ENCODE measurements around the gene SLC46A2.

SLC46A2 gene

GRCh38 chr9:112900901-112901300 is 10.2 kb upstream of the SLC46A2 start:
- DNase-seq (ENCODE audit: extremely low spot score): no peak
- CTCF ChIA-PET: no interaction called here
- TF ChIP-seq TARDBP (IDR thresholded peaks at IDR 0.05): no peak
- no peak for TF ChIP-seq BHLHE40 (IDR thresholded peaks at IDR 0.05; ENCODE audit: borderline replicate concordance)
- no peak for TF ChIP-seq NFRKB (IDR thresholded peaks at IDR 0.05)
- no peak for TF ChIP-seq FOXK2 (IDR thresholded peaks at IDR 0.05)
- POLR2A ChIA-PET: no interaction called here

DNA sequence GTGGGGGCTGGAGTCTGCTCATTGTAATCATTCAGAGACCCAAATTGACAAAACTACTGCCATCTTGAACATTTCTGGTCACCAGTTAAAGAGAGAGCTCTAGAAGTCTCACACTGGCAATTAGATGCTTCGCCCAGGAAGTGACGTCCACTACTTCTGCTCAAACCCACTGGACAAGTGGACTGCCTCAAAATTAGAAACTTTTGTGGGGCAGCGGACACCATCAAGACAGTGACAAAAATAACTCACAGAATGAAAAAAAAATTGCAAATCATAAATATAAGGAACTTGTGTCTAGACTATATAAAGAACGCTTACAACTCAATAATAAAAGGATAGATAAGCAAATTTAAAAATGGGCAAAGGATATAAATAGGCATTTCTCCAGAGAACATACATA is 9.8 kb upstream of the SLC46A2 start:
- CTCF ChIA-PET: no interaction called here

GRCh38 chr9:112898872-112899311 is 8.2 kb upstream of the SLC46A2 start:
- DNase-seq (ENCODE audit: extremely low spot score): no peak
- POLR2A ChIA-PET: no interaction called here
- TF ChIP-seq FOXM1 (IDR thresholded peaks at IDR 0.05; ENCODE audit: borderline replicate concordance) (no peak), L3MBTL2 (conservative IDR thresholded peaks at IDR 0.05) (no peak)
- CTCF ChIA-PET: no interaction called here

More for the DNA sequence above, 9.8 kb upstream of the SLC46A2 start:
- DNase-seq (ENCODE audit: extremely low spot score): no peak
- TF ChIP-seq PKNOX1 (IDR thresholded peaks at IDR 0.05): no peak
- no peak for TF ChIP-seq L3MBTL2 (conservative IDR thresholded peaks at IDR 0.05)
- no peak for TF ChIP-seq LEF1 (IDR thresholded peaks at IDR 0.05; ENCODE audit: borderline replicate concordance)
- TF ChIP-seq NFRKB (IDR thresholded peaks at IDR 0.05): no peak
- POLR2A ChIA-PET: no interaction called here

DNA sequence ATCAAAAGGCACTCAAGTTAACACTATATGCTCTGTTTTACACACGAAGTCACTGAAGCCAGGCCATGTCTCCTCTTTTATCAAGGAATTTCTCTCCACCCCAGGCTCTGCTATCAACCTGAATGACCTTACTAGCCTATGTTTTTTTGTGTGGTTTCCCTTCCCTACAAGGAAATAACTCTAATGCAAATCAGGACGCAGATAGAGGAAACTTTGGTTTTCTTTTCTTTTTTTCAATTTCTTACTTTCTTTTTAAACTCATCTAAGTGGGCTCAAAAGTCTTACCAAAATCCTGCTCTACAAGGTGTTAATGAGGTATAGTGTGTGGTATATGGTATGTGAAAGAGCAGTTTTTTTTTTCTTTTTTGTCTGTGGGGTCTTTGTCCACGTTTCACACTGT is 5.5 kb upstream of the SLC46A2 start:
- no peak for DNase-seq (ENCODE audit: extremely low spot score)
- no peak for TF ChIP-seq LEF1 (IDR thresholded peaks at IDR 0.05; ENCODE audit: borderline replicate concordance)
- TF ChIP-seq L3MBTL2 (conservative IDR thresholded peaks at IDR 0.05): no peak
- no peak for TF ChIP-seq CTBP1 (IDR thresholded peaks at IDR 0.05; ENCODE audit: borderline replicate concordance)
- no peak for TF ChIP-seq SUZ12 (IDR thresholded peaks at IDR 0.05)
- TF ChIP-seq ELF4 (IDR thresholded peaks at IDR 0.05): no peak
- TF ChIP-seq HDGF (IDR thresholded peaks at IDR 0.05; ENCODE audit: borderline replicate concordance): no peak
- no peak for TF ChIP-seq SP1 (IDR thresholded peaks at IDR 0.05)
- CTCF ChIA-PET: no interaction called here
- POLR2A ChIA-PET: no interaction called here

- DNase-seq (ENCODE audit: extremely low spot score): no peak
- CTCF ChIA-PET: no interaction called here
- POLR2A ChIA-PET: no interaction called here
- TF ChIP-seq FOXK2 (IDR thresholded peaks at IDR 0.05) (no peak), ZNF384 (IDR thresholded peaks at IDR 0.05) (no peak), ARNT (IDR thresholded peaks at IDR 0.05) (no peak), LEF1 (IDR thresholded peaks at IDR 0.05; ENCODE audit: borderline replicate concordance) (no peak), TARDBP (IDR thresholded peaks at IDR 0.05) (no peak), BHLHE40 (IDR thresholded peaks at IDR 0.05; ENCODE audit: borderline replicate concordance) (no peak), SUZ12 (IDR thresholded peaks at IDR 0.05) (no peak), ELF4 (IDR thresholded peaks at IDR 0.05) (no peak), PKNOX1 (IDR thresholded peaks at IDR 0.05) (no peak), CTBP1 (IDR thresholded peaks at IDR 0.05; ENCODE audit: borderline replicate concordance) (no peak), SP1 (IDR thresholded peaks at IDR 0.05) (no peak), L3MBTL2 (conservative IDR thresholded peaks at IDR 0.05) (no peak), HDGF (IDR thresholded peaks at IDR 0.05; ENCODE audit: borderline replicate concordance) (no peak), FOXA1 (IDR thresholded peaks at IDR 0.05) (no peak), FOXM1 (IDR thresholded peaks at IDR 0.05; ENCODE audit: borderline replicate concordance) (no peak), NFRKB (IDR thresholded peaks at IDR 0.05) (no peak)
Observed at GRCh38 chr9:112894699-112895098, 4.0 kb upstream of the SLC46A2 start.

- TF ChIP-seq BHLHE40 (IDR thresholded peaks at IDR 0.05; ENCODE audit: borderline replicate concordance) (no peak), FOXK2 (IDR thresholded peaks at IDR 0.05) (no peak), HDGF (IDR thresholded peaks at IDR 0.05; ENCODE audit: borderline replicate concordance) (no peak), PKNOX1 (IDR thresholded peaks at IDR 0.05) (no peak), L3MBTL2 (conservative IDR thresholded peaks at IDR 0.05) (no peak), SUZ12 (IDR thresholded peaks at IDR 0.05) (no peak), SP1 (IDR thresholded peaks at IDR 0.05) (no peak), FOXM1 (IDR thresholded peaks at IDR 0.05; ENCODE audit: borderline replicate concordance) (no peak), NFRKB (IDR thresholded peaks at IDR 0.05) (no peak), CTBP1 (IDR thresholded peaks at IDR 0.05; ENCODE audit: borderline replicate concordance) (no peak), ARNT (IDR thresholded peaks at IDR 0.05) (no peak), ZNF384 (IDR thresholded peaks at IDR 0.05) (no peak), LEF1 (IDR thresholded peaks at IDR 0.05; ENCODE audit: borderline replicate concordance) (no peak), FOXA1 (IDR thresholded peaks at IDR 0.05) (no peak), ELF4 (IDR thresholded peaks at IDR 0.05) (no peak), TARDBP (IDR thresholded peaks at IDR 0.05) (no peak)
- ChIA-PET POLR2A (no interaction called here), CTCF (no interaction called here)
- DNase-seq (ENCODE audit: extremely low spot score): no peak
Observed at GRCh38 chr9:112894041-112894440, 3.4 kb upstream of the SLC46A2 start.

DNA sequence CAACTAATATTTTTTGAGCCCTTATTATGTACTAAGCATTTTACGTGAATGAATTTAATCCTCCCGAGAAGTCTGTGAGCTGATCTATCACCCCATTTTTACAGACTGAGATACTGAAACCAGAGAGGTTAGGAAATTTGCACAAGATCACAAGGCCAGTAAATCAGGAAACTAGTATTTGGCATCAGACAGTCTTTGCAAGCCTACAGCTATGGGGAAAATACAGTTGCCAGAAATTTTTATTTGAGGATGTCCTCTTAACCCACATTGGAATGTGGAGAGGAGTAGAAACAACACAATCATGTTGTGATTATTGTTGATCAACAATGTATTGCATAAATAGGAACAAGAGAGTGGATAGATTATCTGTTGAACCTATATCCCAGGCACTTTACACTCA is 2.3 kb upstream of the SLC46A2 start:
- DNase-seq (ENCODE audit: extremely low spot score): no peak
- ChIA-PET CTCF (no interaction called here), POLR2A (no interaction called here)
- no peak for TF ChIP-seq FOXK2 (IDR thresholded peaks at IDR 0.05)
- no peak for TF ChIP-seq ELF4 (IDR thresholded peaks at IDR 0.05)
- TF ChIP-seq BHLHE40 (IDR thresholded peaks at IDR 0.05; ENCODE audit: borderline replicate concordance): no peak
- TF ChIP-seq HDGF (IDR thresholded peaks at IDR 0.05; ENCODE audit: borderline replicate concordance): no peak
- TF ChIP-seq ZNF384 (IDR thresholded peaks at IDR 0.05): no peak
- no peak for TF ChIP-seq L3MBTL2 (conservative IDR thresholded peaks at IDR 0.05)
- no peak for TF ChIP-seq TARDBP (IDR thresholded peaks at IDR 0.05)
- TF ChIP-seq ARNT (IDR thresholded peaks at IDR 0.05): no peak
